Type B pancreatic cell (in vitro differentiated cells): ENCODE results near the gene EVA1C. TPM values are rescaled to one million over a fixed set of nuclear protein-coding genes. Genes with fewer than 3 reads are reported as not detected.

Experiments
- DNase-seq: peaks from one replicate; pipeline ENCODE4 v3.0.0; 2021; ENCODE audit warnings: mixed read lengths; ENCODE audit not compliant: unreplicated experiment; ENCODE audit errors: extremely low spot score
- H3K27ac Mint-ChIP-seq: 2 replicates; pipeline ENCODE4 v1.8.0; 2021; ENCODE audit warnings: mild to moderate bottlenecking, mixed read lengths
- H3K27me3 Mint-ChIP-seq: 2 replicates; pipeline ENCODE4 v1.8.0; 2021; ENCODE audit warnings: mixed read lengths
- H3K36me3 Mint-ChIP-seq: 2 replicates; pipeline ENCODE4 v1.8.0; 2021; ENCODE audit warnings: mixed read lengths
- H3K4me1 Mint-ChIP-seq: one replicate; pipeline ENCODE4 v1.8.0; 2021; ENCODE audit warnings: mixed read lengths; ENCODE audit not compliant: unreplicated experiment
- H3K4me3 Mint-ChIP-seq: 2 replicates; pipeline ENCODE4 v1.8.0; 2021; ENCODE audit warnings: mild to moderate bottlenecking, mixed read lengths
- H3K9me3 Mint-ChIP-seq: 2 replicates; pipeline ENCODE4 v1.8.0; 2021; ENCODE audit warnings: mixed read lengths
- CTCF ChIP-seq: fragments of 200-600 bp; sonication (generic); conservative IDR thresholded peaks from 2 replicates; pipeline ENCODE4 v1.5.0; 2021; ENCODE audit warnings: antibody characterized with exemption, mild to moderate bottlenecking
- total RNA-seq: library from RNA; stranded (reverse); gene quantifications from 2 replicates; pipeline ENCODE4 v1.2.1, GENCODE V29; 2021; ENCODE audit warnings: low replicate concordance

The EVA1C gene
- total RNA-seq, 1 donor from 2014 or later, result 0.63 TPM

- H3K4me1 Mint-ChIP-seq, result no peaks in the 10 kb centered on the region
- H3K27me3 Mint-ChIP-seq, result no peaks in the 10 kb centered on the region
- peak; percentile 47 for TF ChIP-seq CTCF
- H3K4me3 Mint-ChIP-seq, result no peak overlapping the region
- H3K27ac Mint-ChIP-seq, result no peak overlapping the region
- peaks cover 18% of the 10 kb centered on the region for H3K9me3 Mint-ChIP-seq
- H3K36me3 Mint-ChIP-seq, result no peaks in the 10 kb centered on the region
- no peak for DNase-seq
Observed at GRCh38 chr21:32562426-32562825, 149.9 kb downstream of the EVA1C start.

GRCh38 chr21:32562915-32563314 lies 150.4 kb downstream of the EVA1C start:
- Mint-ChIP-seq H3K4me1 (no peaks in the 10 kb centered on the region), H3K36me3 (no peaks in the 10 kb centered on the region), H3K9me3 (peaks cover 18% of the 10 kb centered on the region), H3K27me3 (no peaks in the 10 kb centered on the region), H3K4me3 (no peak overlapping the region), H3K27ac (no peak overlapping the region)
- no peak for DNase-seq
- TF ChIP-seq CTCF, result no peak

Other genes with a start within 250 kb of the EVA1C start
- gene MIS18A, start 133.7 kb upstream of the EVA1C start, total RNA-seq, result 18.1 and 31.9 TPM in 2 replicates
- gene MRAP, start 113.9 kb upstream of the EVA1C start, total RNA-seq, result not detected in 2 replicates
- gene URB1, start 19.7 kb upstream of the EVA1C start, total RNA-seq, result 18.5 and 19.9 TPM in 2 replicates
- gene TCP10L, start 172.8 kb downstream of the EVA1C start, total RNA-seq, result 0.93 and 1.2 TPM in 2 replicates
- gene CFAP298, start 199.7 kb downstream of the EVA1C start, total RNA-seq, result 41.1 and 43.8 TPM in 2 replicates